ENCODE measurements around the gene NIT1. TPM values are rescaled to one million over a fixed set of nuclear protein-coding genes. Genes with fewer than 3 reads are reported as not detected.

Gene NIT1
- total RNA-seq, 1 experiment from 2014 or later, result 25.1 TPM

Small RNAs within 50 kb of the gene (small RNA-seq; reads per million reads assigned to genes)
- not detected for gene RF01225

Other genes with a start within 250 kb of the NIT1 start
- not detected in 2 replicates for gene ITLN1, start 232.9 kb upstream of the NIT1 start, total RNA-seq (2014; rRNA removed; shearing (Covaris generic))
- gene ITLN2, start 163.3 kb upstream of the NIT1 start, total RNA-seq (2014; rRNA removed; shearing (Covaris generic)), result not detected in 2 replicates
- 128 and 154 TPM in 2 replicates for gene F11R, start 97.0 kb upstream of the NIT1 start, total RNA-seq (2014; rRNA removed; shearing (Covaris generic))
- gene TSTD1, start 79.1 kb upstream of the NIT1 start, total RNA-seq (2014; rRNA removed; shearing (Covaris generic)), result 121 and 139 TPM in 2 replicates
- 78.4 and 79.3 TPM in 2 replicates for gene USF1, start 72.1 kb upstream of the NIT1 start, total RNA-seq (2014; rRNA removed; shearing (Covaris generic))
- 0.58 and 0.86 TPM in 2 replicates for gene ARHGAP30, start 48.2 kb upstream of the NIT1 start, total RNA-seq (2014; rRNA removed; shearing (Covaris generic))
- 8.6 and 10.4 TPM in 2 replicates for gene NECTIN4, start 28.5 kb upstream of the NIT1 start, total RNA-seq (2014; rRNA removed; shearing (Covaris generic))
- 3.8 and 5.5 TPM in 2 replicates for gene KLHDC9, start 19.7 kb upstream of the NIT1 start, total RNA-seq (2014; rRNA removed; shearing (Covaris generic))
- gene PFDN2, start 68 bp upstream of the NIT1 start, total RNA-seq (2014; rRNA removed; shearing (Covaris generic)), result 67.7 and 70.5 TPM in 2 replicates
- 36.6 and 40.8 TPM in 2 replicates for gene DEDD, start 14.6 kb downstream of the NIT1 start, total RNA-seq (2014; rRNA removed; shearing (Covaris generic))
- 66.4 and 81.3 TPM in 2 replicates for gene UFC1, start 35.9 kb downstream of the NIT1 start, total RNA-seq (2014; rRNA removed; shearing (Covaris generic))
- 20.8 and 24.6 TPM in 2 replicates for gene USP21, start 41.4 kb downstream of the NIT1 start, total RNA-seq (2014; rRNA removed; shearing (Covaris generic))
- 11.7 and 14.3 TPM in 2 replicates for gene PPOX, start 48.3 kb downstream of the NIT1 start, total RNA-seq (2014; rRNA removed; shearing (Covaris generic))
- 57.5 and 70.7 TPM in 2 replicates for gene B4GALT3, start 59.4 kb downstream of the NIT1 start, total RNA-seq (2014; rRNA removed; shearing (Covaris generic))
- gene ADAMTS4, start 80.9 kb downstream of the NIT1 start, total RNA-seq (2014; rRNA removed; shearing (Covaris generic)), result not detected in 2 replicates
- 90.6 and 122 TPM in 2 replicates for gene NDUFS2, start 84.3 kb downstream of the NIT1 start, total RNA-seq (2014; rRNA removed; shearing (Covaris generic))
- not detected in 2 replicates for gene FCER1G, start 97.2 kb downstream of the NIT1 start, total RNA-seq (2014; rRNA removed; shearing (Covaris generic))
- 0.52 TPM in 1 of 2 replicates, not detected in the other for gene APOA2, start 105.5 kb downstream of the NIT1 start, total RNA-seq (2014; rRNA removed; shearing (Covaris generic))
- 3.5 and 3.6 TPM in 2 replicates for gene TOMM40L, start 108.0 kb downstream of the NIT1 start, total RNA-seq (2014; rRNA removed; shearing (Covaris generic))
- not detected in 2 replicates for gene NR1I3, start 120.1 kb downstream of the NIT1 start, total RNA-seq (2014; rRNA removed; shearing (Covaris generic))
- gene PCP4L1, start 140.6 kb downstream of the NIT1 start, total RNA-seq (2014; rRNA removed; shearing (Covaris generic)), result not detected in 2 replicates
- 0.16 and 0.41 TPM in 2 replicates for gene MPZ, start 191.9 kb downstream of the NIT1 start, total RNA-seq (2014; rRNA removed; shearing (Covaris generic))
- gene SDHC, start 196.3 kb downstream of the NIT1 start, total RNA-seq (2014; rRNA removed; shearing (Covaris generic)), result 16.6 and 17.1 TPM in 2 replicates
- not detected in 2 replicates for gene CFAP126, start 249.8 kb downstream of the NIT1 start, total RNA-seq (2014; rRNA removed; shearing (Covaris generic))

All from HT-29 (cell line).